Measurements from ENCODE around the gene LILRA5. TPM values are rescaled to one million over a fixed set of nuclear protein-coding genes. Genes with fewer than 3 reads are reported as not detected.
"Not testable (repeated sequence)": the region's sequence is repeated elsewhere in the genome, so short reads cannot be mapped to it uniquely, and the experiment has no call there.

Gene LILRA5
- total RNA-seq, 1 experiment from 2014 or later = not detected

- intact Hi-C loops (cut with micrococcal nuclease) = no loop called here
- H3K4me1 ChIP-seq (ENCODE audit: control insufficient read depth in 1 of 2, insufficient read depth in 2 of 2, low read length in 2 of 2) = no peaks in the 10 kb centered on the region
- RAD21 ChIA-PET (ENCODE audit: low non-redundant PET in 1 of 2, low total read pairs in 2 of 2, uncharacterized antibody in 2 of 2, unreplicated experiment in 2 of 2) = no interaction called here
- no TSS peak for BruUV-seq (replicated peaks)
- H3K27me3 ChIP-seq (ENCODE audit: insufficient read depth, low read length) = peaks cover 13% of the 10 kb centered on the region; the same call in 1 of the 2 replicates
- H3K36me3 ChIP-seq (ENCODE audit: control insufficient read depth in 1 of 2, insufficient read depth in 2 of 2, low read length in 2 of 2) = no peaks in the 10 kb centered on the region
- no peak overlapping the region for H2AFZ ChIP-seq (ENCODE audit: low read depth, low read length, poor library complexity, severe bottlenecking)
- H3K4me2 ChIP-seq (ENCODE audit: low read length) = no peak overlapping the region
- H4K20me1 ChIP-seq (ENCODE audit: insufficient read depth) = no peaks in the 10 kb centered on the region
- DNase-seq (ENCODE audit: low read depth, low spot score) = no peak
- H3K4me3 ChIP-seq (replicated peaks in 1 of 2; ENCODE audit: low read depth in 1 of 2, low read length in 2 of 2) = no peak overlapping the region
- no peak for ATAC-seq
- H3K27ac ChIP-seq (ENCODE audit: low read depth, low read length) = no peak overlapping the region
- no peaks in the 10 kb centered on the region for H3K9me3 ChIP-seq (ENCODE audit: control insufficient read depth in 1 of 2, insufficient read depth in 1 of 2, low read depth in 1 of 2, low read length in 2 of 2)
- H3K79me2 ChIP-seq (ENCODE audit: insufficient read depth, low read length) = no peaks in the 10 kb centered on the region
- H3K9ac ChIP-seq (ENCODE audit: low read length) = no peak overlapping the region
- TF ChIP-seq YY1 (IDR thresholded peaks at IDR 0.05; ENCODE audit: extremely low read depth, insufficient replicate concordance, low read depth, low read length) (no peak), CBX3 (IDR thresholded peaks at IDR 0.05; ENCODE audit: low read depth) (no peak), MAX (IDR thresholded peaks at IDR 0.05) (no peak), RAD21 (IDR thresholded peaks at IDR 0.05; ENCODE audit: low read depth) (no peak), POLR2A (IDR thresholded peaks at IDR 0.05; ENCODE audit: borderline replicate concordance, extremely low read depth, insufficient read depth, insufficient read length) (no peak), ZNF274 (IDR thresholded peaks at IDR 0.05; ENCODE audit: low read depth, low read length) (no peak), EZH2 (IDR thresholded peaks at IDR 0.05) (no peak), ATF3 (IDR thresholded peaks at IDR 0.05) (no peak), ELF1 (IDR thresholded peaks at IDR 0.05; ENCODE audit: borderline replicate concordance, low read depth) (no peak), FOSL1 (IDR thresholded peaks at IDR 0.05; ENCODE audit: low read depth) (no peak), JUND (IDR thresholded peaks at IDR 0.05) (no peak), EGR1 (IDR thresholded peaks at IDR 0.05; ENCODE audit: low read depth) (no peak)
- TF ChIP-seq, protein P1, sequence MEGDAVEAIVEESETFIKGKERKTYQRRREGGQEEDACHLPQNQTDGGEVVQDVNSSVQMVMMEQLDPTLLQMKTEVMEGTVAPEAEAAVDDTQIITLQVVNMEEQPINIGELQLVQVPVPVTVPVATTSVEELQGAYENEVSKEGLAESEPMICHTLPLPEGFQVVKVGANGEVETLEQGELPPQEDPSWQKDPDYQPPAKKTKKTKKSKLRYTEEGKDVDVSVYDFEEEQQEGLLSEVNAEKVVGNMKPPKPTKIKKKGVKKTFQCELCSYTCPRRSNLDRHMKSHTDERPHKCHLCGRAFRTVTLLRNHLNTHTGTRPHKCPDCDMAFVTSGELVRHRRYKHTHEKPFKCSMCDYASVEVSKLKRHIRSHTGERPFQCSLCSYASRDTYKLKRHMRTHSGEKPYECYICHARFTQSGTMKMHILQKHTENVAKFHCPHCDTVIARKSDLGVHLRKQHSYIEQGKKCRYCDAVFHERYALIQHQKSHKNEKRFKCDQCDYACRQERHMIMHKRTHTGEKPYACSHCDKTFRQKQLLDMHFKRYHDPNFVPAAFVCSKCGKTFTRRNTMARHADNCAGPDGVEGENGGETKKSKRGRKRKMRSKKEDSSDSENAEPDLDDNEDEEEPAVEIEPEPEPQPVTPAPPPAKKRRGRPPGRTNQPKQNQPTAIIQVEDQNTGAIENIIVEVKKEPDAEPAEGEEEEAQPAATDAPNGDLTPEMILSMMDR (IDR thresholded peaks at IDR 0.05 in 2 of 3, conservative IDR thresholded peaks at IDR 0.05 in 1 of 3; ENCODE audit: borderline replicate concordance in 1 of 3, insufficient read depth in 1 of 3, low read depth in 2 of 3, low read length in 2 of 3) = no peak
- CTCF ChIA-PET = no interaction called here
- POLR2A ChIA-PET = no interaction called here
- no peaks in the 10 kb centered on the region for H3K9me2 ChIP-seq (ENCODE audit: insufficient read depth)
These were observed 37.0 kb downstream of the LILRA5 start for GRCh38 chr19:54275951-54276350.

- H3K4me2 ChIP-seq (ENCODE audit: low read length); H3K27ac ChIP-seq (ENCODE audit: low read depth, low read length); CTCF ChIA-PET; H3K9ac ChIP-seq (ENCODE audit: low read length); H3K27me3 ChIP-seq (ENCODE audit: insufficient read depth, low read length); H3K79me2 ChIP-seq (ENCODE audit: insufficient read depth, low read length); intact Hi-C loops (cut with micrococcal nuclease); H4K20me1 ChIP-seq (ENCODE audit: insufficient read depth); POLR2A ChIA-PET; H3K4me3 ChIP-seq (replicated peaks in 1 of 2; ENCODE audit: low read depth in 1 of 2, low read length in 2 of 2); ATAC-seq; H3K9me2 ChIP-seq (ENCODE audit: insufficient read depth); H3K36me3 ChIP-seq (ENCODE audit: control insufficient read depth in 1 of 2, insufficient read depth in 2 of 2, low read length in 2 of 2); H3K4me1 ChIP-seq (ENCODE audit: control insufficient read depth in 1 of 2, insufficient read depth in 2 of 2, low read length in 2 of 2); H3K9me3 ChIP-seq (ENCODE audit: control insufficient read depth in 1 of 2, insufficient read depth in 1 of 2, low read depth in 1 of 2, low read length in 2 of 2); H2AFZ ChIP-seq (ENCODE audit: low read depth, low read length, poor library complexity, severe bottlenecking); BruUV-seq (replicated peaks); DNase-seq (ENCODE audit: low read depth, low spot score); RAD21 ChIA-PET (ENCODE audit: low non-redundant PET in 1 of 2, low total read pairs in 2 of 2, uncharacterized antibody in 2 of 2, unreplicated experiment in 2 of 2): not testable (repeated sequence)
These were observed 38.5 kb downstream of the LILRA5 start for GRCh38 chr19:54274516-54274915.
